MCF 10A (cell line): ENCODE data around the gene GIT2. TPM values are rescaled to one million over a fixed set of nuclear protein-coding genes. Genes with fewer than 3 reads are reported as not detected.

Source experiments
- BruUV-seq: library from RNA; stranded (reverse); fragments of 400-500 nt; replicated peaks from 2 replicates; lab custom pipeline; 2021; lab: Mats Ljungman, UMichigan
- CTCF ChIA-PET: fragments of 300-600 bp; sonication (Branson Sonifier 250); formaldehyde crosslinking; extraction: SDS; loops from one replicate; lab custom pipeline; 2021; ENCODE audit warnings: antibody characterized with exemption, inconsistent platforms; lab: Yijun Ruan, JAX
- POLR2A ChIA-PET: fragments of 300-600, 350-650 bp; sonication (Branson Sonifier 250); formaldehyde crosslinking; extraction: SDS; loops from one replicate; lab custom pipeline; 2020; ENCODE audit warnings: antibody characterized with exemption, inconsistent platforms; lab: Yijun Ruan, JAX
- DNase-seq: peaks from one replicate; pipeline ENCODE4 v3.0.0-alpha.2; 2018; ENCODE audit not compliant: unreplicated experiment
- H3K27ac Mint-ChIP-seq: one replicate; pipeline ENCODE4 v1.8.0; 2022; ENCODE audit warnings: mild to moderate bottlenecking, low read depth, mixed read lengths; ENCODE audit not compliant: unreplicated experiment
- H3K27me3 Mint-ChIP-seq: one replicate; pipeline ENCODE4 v1.8.0; 2022; ENCODE audit warnings: mixed read lengths; ENCODE audit not compliant: insufficient read depth, unreplicated experiment
- H3K36me3 Mint-ChIP-seq: one replicate; pipeline ENCODE4 v1.8.0; 2022; ENCODE audit warnings: mild to moderate bottlenecking, moderate library complexity, mixed read lengths; ENCODE audit not compliant: insufficient read depth, unreplicated experiment
- H3K4me1 Mint-ChIP-seq: one replicate; pipeline ENCODE4 v1.8.0; 2022; ENCODE audit warnings: mixed read lengths; ENCODE audit not compliant: insufficient read depth, unreplicated experiment
- H3K4me3 Mint-ChIP-seq: one replicate; pipeline ENCODE4 v1.8.0; 2022; ENCODE audit warnings: mild to moderate bottlenecking, moderate library complexity, mixed read lengths; ENCODE audit not compliant: unreplicated experiment
- H3K9me3 Mint-ChIP-seq: one replicate; pipeline ENCODE4 v1.8.0; 2022; ENCODE audit warnings: mixed read lengths; ENCODE audit not compliant: unreplicated experiment
- intact Hi-C: fragments of 100-400 bp; cut with micrococcal nuclease; formaldehyde crosslinking; loops from 2 replicates; pipeline ENCODE4 v1.14.1; 2022
- total RNA-seq: library from RNA; stranded (reverse); gene quantifications from 2 replicates; pipeline ENCODE4 v1.2.3, GENCODE V29; 2022
- TF ChIP-seq, protein P1 (sequence below): fragments of 200-600 bp; IDR thresholded peaks from one replicate; pipeline ENCODE4 v1.8.0; 2022; ENCODE audit warnings: antibody characterized with exemption, mild to moderate bottlenecking; ENCODE audit not compliant: unreplicated experiment

The GIT2 gene
- total RNA-seq, 1 experiment from 2014 or later, result 30.0 TPM

GRCh38 chr12:110001596-110001995, 5.4 kb upstream of the GIT2 start:
- Mint-ChIP-seq H3K36me3 (peaks cover 6% of the 10 kb centered on the region), H3K27ac (no peak overlapping the region), H3K9me3 (no peaks in the 10 kb centered on the region), H3K4me1 (peaks cover 17% of the 10 kb centered on the region), H3K4me3 (peak overlapping the region; percentile 82), H3K27me3 (no peaks in the 10 kb centered on the region)
- TF ChIP-seq, protein P1, sequence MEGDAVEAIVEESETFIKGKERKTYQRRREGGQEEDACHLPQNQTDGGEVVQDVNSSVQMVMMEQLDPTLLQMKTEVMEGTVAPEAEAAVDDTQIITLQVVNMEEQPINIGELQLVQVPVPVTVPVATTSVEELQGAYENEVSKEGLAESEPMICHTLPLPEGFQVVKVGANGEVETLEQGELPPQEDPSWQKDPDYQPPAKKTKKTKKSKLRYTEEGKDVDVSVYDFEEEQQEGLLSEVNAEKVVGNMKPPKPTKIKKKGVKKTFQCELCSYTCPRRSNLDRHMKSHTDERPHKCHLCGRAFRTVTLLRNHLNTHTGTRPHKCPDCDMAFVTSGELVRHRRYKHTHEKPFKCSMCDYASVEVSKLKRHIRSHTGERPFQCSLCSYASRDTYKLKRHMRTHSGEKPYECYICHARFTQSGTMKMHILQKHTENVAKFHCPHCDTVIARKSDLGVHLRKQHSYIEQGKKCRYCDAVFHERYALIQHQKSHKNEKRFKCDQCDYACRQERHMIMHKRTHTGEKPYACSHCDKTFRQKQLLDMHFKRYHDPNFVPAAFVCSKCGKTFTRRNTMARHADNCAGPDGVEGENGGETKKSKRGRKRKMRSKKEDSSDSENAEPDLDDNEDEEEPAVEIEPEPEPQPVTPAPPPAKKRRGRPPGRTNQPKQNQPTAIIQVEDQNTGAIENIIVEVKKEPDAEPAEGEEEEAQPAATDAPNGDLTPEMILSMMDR, result no peak
- ChIA-PET CTCF (no interaction called here), POLR2A (interaction anchor here (0.8 to 2.5 kb wide), 6 partner anchors 10 to 467 kb away, joined by 3 to 11 read pairs (median 5); partner anchors contain the start of genes FAM216A and GPN3)
- no TSS peak for BruUV-seq
- DNase-seq, result no peak
- intact Hi-C loops, result loop anchor here (2.0 to 5.0 kb wide), 2 partner anchors 23 to 36 kb away; no protein-coding TSS in a partner anchor

GRCh38 chr12:109999983-110000505, 3.9 kb upstream of the GIT2 start:
- DNase-seq, result peak; percentile 36

DNA sequence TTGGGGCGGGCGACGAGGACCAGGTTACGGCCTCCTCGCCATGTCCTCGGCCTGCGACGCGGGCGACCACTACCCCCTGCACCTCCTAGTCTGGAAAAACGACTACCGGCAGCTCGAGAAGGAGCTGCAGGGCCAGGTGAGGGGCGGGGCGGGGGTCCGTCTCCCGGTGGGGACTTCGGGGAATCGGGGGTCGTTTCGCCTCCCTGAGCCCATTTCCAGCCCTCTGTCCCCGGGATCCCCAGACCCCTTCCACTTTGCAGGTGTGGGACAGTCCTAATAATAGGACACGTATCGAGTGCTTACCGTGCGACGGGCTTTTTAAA, 3.4 kb upstream of the GIT2 start:
- intact Hi-C loops, result no loop called here
- POLR2A ChIA-PET, result interaction anchor here (0.6 to 2.3 kb wide), 22 partner anchors 12 to 1781 kb away, joined by 3 to 15 read pairs (median 4); partner anchors contain the start of genes ATP2A2, C12orf76 and IFT81

More at GRCh38 chr12:109999983-110000505, 3.9 kb upstream of the GIT2 start:
- H3K27ac Mint-ChIP-seq, result peak overlapping the region; percentile 55
- intact Hi-C loops, result loop anchor here (2.0 to 5.0 kb wide), 2 partner anchors 25 to 37 kb away; no protein-coding TSS in a partner anchor
- POLR2A ChIA-PET, result interaction anchor here (0.6 to 2.2 kb wide), 12 partner anchors 12 to 1781 kb away, joined by 3 to 15 read pairs (median 4); partner anchors contain the start of genes ATP2A2, C12orf76 and IFT81
- peaks cover 18% of the 10 kb centered on the region for H3K4me1 Mint-ChIP-seq
- CTCF ChIA-PET, result no interaction called here
- H3K4me3 Mint-ChIP-seq, result peak overlapping the region; percentile 82
- no peaks in the 10 kb centered on the region for H3K27me3 Mint-ChIP-seq
- no peaks in the 10 kb centered on the region for H3K9me3 Mint-ChIP-seq
- H3K36me3 Mint-ChIP-seq, result peaks cover 6% of the 10 kb centered on the region
- TF ChIP-seq, protein P1, result no peak
- TSS peak; percentile 49 for BruUV-seq

More for the DNA sequence above, 3.4 kb upstream of the GIT2 start:
- BruUV-seq, result no TSS peak
- CTCF ChIA-PET, result no interaction called here
- Mint-ChIP-seq H3K36me3 (peaks cover 6% of the 10 kb centered on the region), H3K9me3 (no peaks in the 10 kb centered on the region), H3K4me1 (peaks cover 22% of the 10 kb centered on the region), H3K4me3 (peak overlapping the region; percentile 82), H3K27me3 (no peaks in the 10 kb centered on the region), H3K27ac (peak overlapping the region; percentile 100)
- no peak for DNase-seq
- TF ChIP-seq, protein P1, result no peak
